ENCODE data around the gene SYNE4.
"Not testable (repeated sequence)": the region's sequence is repeated elsewhere in the genome, so short reads cannot be mapped to it uniquely, and the experiment has no call there.

The SYNE4 gene

GRCh38 chr19:36008336-36008978, at the start of gene SYNE4:
SYNE4 (minus strand) TSS chr19:36008813; CDS start chr19:36008681, 132 bp downstream.
- DNase-seq (ENCODE audit: low read depth): no peak

GRCh38 chr19:36054733-36055686, 46.4 kb upstream of the SYNE4 start, which contains the start of gene WDR62:
WDR62 (plus strand) TSS chr19:36054897; CDS start chr19:36054972, 75 bp downstream.
- DNase-seq (ENCODE audit: low read depth): peak; percentile 92

GRCh38 chr19:36054119-36054732, 45.6 kb upstream of the SYNE4 start, which contains the start of gene THAP8:
THAP8 (minus strand) TSS chr19:36054285; CDS start chr19:36054217, 68 bp downstream.
- peak; percentile 100 for DNase-seq (ENCODE audit: low read depth)

DNA sequence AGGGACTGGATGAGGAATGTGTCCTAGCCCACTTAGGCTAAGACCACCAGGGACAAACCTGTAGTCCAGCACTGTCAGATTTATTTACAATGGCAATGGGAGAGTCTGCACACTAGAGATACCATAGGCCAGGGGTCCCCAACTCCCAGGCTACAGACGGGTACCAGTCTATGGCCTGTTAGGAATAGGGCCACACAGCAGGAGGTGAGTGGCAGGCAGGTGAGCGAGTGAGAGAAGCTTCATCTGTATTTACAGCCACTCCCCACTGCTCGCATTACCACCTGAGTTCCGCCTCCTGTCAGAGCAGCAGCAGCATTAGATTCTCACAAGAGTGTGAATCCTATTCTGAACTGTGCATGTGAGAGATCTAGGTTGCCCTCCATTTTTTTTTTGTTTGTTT, 43.0 kb upstream of the SYNE4 start:
- no peak for DNase-seq (ENCODE audit: low read depth)

- DNase-seq (ENCODE audit: low read depth): peak; percentile 8
These were observed 42.6 kb upstream of the SYNE4 start for GRCh38 chr19:36051236-36051635.

DNA sequence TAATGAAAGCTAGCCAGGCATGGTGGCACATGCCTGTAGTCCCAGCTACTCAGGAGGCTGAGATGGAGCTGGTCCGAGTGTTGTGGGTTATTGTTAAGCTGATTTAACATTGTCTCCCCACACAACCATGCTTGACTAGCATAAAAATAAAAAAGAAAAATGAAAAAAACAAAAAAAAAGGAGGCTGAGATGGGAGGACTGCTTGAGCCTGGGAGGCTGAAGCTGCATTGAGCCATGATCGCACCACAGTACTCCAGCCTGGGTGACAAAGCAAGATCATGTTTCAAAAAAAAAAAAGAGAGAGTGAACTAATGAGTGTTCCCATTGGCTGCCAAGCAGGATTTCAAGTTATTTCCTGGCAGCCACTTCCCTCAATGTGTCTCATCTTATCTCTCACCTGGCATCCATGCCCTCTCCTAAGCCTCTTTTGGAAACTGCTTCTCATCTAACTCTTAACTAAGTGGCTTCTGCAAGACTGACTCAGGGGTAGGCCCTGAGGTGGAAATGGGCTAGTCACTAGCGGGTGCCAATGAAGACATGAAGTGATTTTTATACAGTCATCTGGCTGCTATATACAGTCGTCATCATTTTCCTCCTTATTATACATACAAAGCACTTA, 40.6 kb upstream of the SYNE4 start:
- peak; percentile 15 for DNase-seq (ENCODE audit: low read depth)

DNA sequence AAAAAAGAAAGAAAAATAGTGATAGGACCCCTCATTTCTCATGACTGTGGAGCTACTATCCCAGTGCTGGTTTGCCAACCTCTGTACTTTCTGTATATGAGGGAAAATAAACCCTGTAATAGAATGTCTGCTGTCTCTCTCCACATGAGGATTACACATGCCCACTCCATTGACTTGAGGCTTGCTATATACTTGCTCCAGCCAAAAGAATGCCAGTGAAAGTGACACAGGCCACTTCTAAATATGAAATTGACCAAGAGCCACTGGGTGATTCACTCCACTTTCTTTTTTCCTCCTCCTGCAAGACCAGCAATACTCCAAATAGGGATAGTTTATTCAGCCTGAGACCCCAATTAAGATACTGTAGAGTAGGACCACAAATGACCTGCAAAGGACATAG, 39.2 kb upstream of the SYNE4 start:
- DNase-seq (ENCODE audit: low read depth): peak; percentile 10

GRCh38 chr19:36046443-36047050, 37.9 kb upstream of the SYNE4 start:
- peak; percentile 20 for DNase-seq (ENCODE audit: low read depth)

DNA sequence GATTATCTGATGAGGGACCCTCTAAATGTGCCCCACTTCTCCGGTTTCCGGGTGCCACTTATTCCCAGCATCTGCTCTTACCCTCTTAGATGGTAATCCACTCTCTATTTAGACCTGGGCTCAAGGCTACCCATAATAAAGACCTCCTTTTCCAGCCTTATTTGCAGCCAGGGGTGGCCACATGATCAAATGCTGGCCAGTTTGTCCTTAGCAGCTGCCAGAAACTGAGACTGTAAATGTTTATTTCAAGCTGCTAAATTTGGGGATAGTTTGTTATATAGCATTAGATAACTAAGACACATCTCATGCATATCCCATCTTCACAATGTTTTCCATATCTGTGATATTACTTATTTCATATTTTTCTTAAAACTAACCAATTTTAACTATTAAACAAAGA, 35.3 kb upstream of the SYNE4 start:
- DNase-seq (ENCODE audit: low read depth): no peak

DNA sequence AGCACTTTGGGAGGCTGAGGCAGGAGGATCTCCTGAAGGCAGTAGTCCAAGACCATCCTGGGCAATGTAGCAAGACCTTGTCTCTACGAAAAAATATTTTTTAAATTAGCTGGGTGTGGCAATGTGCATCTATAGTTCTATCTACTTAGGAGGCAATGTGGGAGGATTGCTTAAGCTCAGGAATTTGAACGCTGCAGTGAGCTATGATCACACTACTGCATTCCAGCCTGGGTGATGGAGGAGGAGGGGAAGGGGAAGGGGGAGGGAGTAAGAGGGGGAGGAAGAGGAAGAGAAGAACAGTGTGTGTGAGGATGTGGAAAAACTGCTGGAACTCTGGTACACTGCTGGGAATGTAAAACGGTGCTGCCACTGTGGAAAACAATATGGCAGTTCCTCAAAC, 33.2 kb upstream of the SYNE4 start:
- DNase-seq (ENCODE audit: low read depth): peak; percentile 94

- not testable (repeated sequence) for DNase-seq (ENCODE audit: low read depth)
These were observed 32.5 kb upstream of the SYNE4 start for GRCh38 chr19:36041092-36041491.

DNA sequence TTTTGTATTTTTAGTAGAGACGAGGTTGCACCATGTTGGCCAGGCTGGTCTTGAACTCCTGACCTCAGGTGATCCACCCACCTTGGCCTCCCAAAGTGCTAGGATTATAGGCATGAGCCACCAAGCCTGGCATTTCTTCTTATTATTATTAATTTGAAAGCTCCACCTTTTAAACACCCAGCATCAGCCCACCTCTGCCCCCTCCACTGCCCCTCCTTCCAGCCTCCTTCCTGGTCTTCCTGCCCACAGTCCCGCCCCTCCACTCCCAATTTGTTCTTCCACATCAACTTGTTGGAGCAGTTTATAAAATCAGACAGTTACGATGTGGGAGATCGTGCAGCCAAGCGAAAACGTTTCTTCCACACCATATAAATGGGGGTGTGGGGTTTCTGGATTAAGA, 31.9 kb upstream of the SYNE4 start:
- DNase-seq (ENCODE audit: low read depth): no peak

GRCh38 chr19:36032251-36033104, 23.9 kb upstream of the SYNE4 start, which contains the start of gene CLIP3:
CLIP3 (minus strand) TSS chr19:36032873; CDS start chr19:36032357, 516 bp downstream.
- peak; percentile 83 for DNase-seq (ENCODE audit: low read depth)

GRCh38 chr19:36031308-36031707, 22.7 kb upstream of the SYNE4 start:
- no peak for DNase-seq (ENCODE audit: low read depth)

GRCh38 chr19:36030264-36031148, 21.9 kb upstream of the SYNE4 start:
- peak; percentile 54 for DNase-seq (ENCODE audit: low read depth)

GRCh38 chr19:36028313-36029041, 19.9 kb upstream of the SYNE4 start:
- no peak for DNase-seq (ENCODE audit: low read depth)

- no peak for DNase-seq (ENCODE audit: low read depth)
These were observed 19.1 kb upstream of the SYNE4 start for GRCh38 chr19:36027696-36028095.

DNA sequence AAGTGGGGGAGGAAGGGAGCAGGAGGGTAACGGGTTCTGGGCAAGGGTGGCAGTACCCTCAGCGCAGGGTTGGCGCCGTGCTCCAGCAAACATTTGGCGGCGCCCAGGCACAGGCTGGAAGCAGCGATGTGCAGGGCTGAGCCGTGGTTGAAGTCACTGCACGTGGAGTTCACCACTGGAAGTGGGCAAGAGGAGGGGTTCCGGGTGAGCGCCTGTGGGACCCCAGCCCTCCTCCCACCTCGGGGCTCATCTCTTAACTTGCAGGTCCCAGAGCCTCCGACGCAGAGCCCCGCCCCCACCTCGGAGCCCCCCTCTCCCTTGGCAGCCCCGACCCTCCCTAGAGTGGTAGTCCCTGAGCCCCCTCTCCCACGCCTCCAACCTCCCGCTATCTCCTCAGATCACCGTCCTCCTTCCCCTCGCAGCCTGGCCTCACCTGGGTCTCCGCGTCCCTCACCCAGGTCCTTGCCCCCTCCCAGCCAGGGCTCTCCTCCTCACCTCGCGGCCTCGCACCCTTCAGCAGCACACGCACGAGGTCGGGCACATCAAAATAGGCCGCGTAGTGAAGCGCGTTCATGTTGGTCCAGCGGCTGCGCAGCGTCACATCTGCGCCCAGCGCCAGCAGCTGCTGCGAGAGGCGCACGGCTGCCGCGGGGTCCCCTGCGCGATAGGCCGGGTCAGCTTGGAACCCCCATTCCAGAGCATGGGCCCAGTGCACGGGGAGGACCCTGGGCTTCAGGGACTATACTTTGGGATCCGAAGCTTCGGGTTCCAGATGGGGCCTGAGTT, 17.7 kb upstream of the SYNE4 start:
- DNase-seq (ENCODE audit: low read depth): no peak

All from EH (cell line).